Ishikawa (cell line): ENCODE results near the gene COG3.

Source experiments
- CEBPB ChIP-seq: IDR thresholded peaks from 2 replicates; pipeline ENCODE4 v1.6.1; 2012
- CREB1 ChIP-seq: IDR thresholded peaks from 2 replicates; pipeline ENCODE4 v1.6.1; 2012; ENCODE audit warnings: low read depth
- EGR1 ChIP-seq: IDR thresholded peaks from 2 replicates; pipeline ENCODE4 v1.6.1; 2012
- EP300 ChIP-seq: IDR thresholded peaks from 2 replicates; pipeline ENCODE4 v1.6.1; 2012; ENCODE audit warnings: borderline replicate concordance
- FOXM1 ChIP-seq: IDR thresholded peaks from 2 replicates; pipeline ENCODE4 v1.6.1; 2012; ENCODE audit warnings: low read depth, borderline replicate concordance
- MAX ChIP-seq: IDR thresholded peaks from 2 replicates; pipeline ENCODE4 v1.6.1; 2012
- NFIC ChIP-seq: IDR thresholded peaks from 2 replicates; pipeline ENCODE4 v1.6.1; 2012
- RAD21 ChIP-seq: IDR thresholded peaks from 2 replicates; pipeline ENCODE4 v1.6.1; 2012; ENCODE audit warnings: low read depth
- REST ChIP-seq: IDR thresholded peaks from 2 replicates; pipeline ENCODE4 v1.6.1; 2012; ENCODE audit warnings: low read depth, mild to moderate bottlenecking
- TAF1 ChIP-seq: IDR thresholded peaks from 2 replicates; pipeline ENCODE4 v1.6.1; 2012; ENCODE audit warnings: low read depth, mild to moderate bottlenecking
- TCF12 ChIP-seq: IDR thresholded peaks from 2 replicates; pipeline ENCODE4 v1.6.1; 2012; ENCODE audit warnings: low read depth
- TEAD4 ChIP-seq: IDR thresholded peaks from 2 replicates; pipeline ENCODE4 v1.6.1; 2012
- USF1 ChIP-seq: IDR thresholded peaks from 2 replicates; pipeline ENCODE4 v1.6.1; 2012
- YY1 ChIP-seq: IDR thresholded peaks from 2 replicates; pipeline ENCODE4 v1.6.1; 2012; ENCODE audit warnings: low read depth
- ZBTB7A ChIP-seq: IDR thresholded peaks from 2 replicates; pipeline ENCODE4 v1.6.1; 2012; ENCODE audit warnings: low read depth

COG3 gene

GRCh38 chr13:45540195-45540594 lies 75.5 kb downstream of the COG3 start:
- no peak for TF ChIP-seq USF1
- TF ChIP-seq FOXM1 = no peak

GRCh38 chr13:45540864-45541263 lies 76.1 kb downstream of the COG3 start:
- no peak for TF ChIP-seq NFIC
- TF ChIP-seq TEAD4 = no peak
- no peak for TF ChIP-seq CEBPB
- no peak for TF ChIP-seq TCF12
- TF ChIP-seq YY1 = no peak

DNA sequence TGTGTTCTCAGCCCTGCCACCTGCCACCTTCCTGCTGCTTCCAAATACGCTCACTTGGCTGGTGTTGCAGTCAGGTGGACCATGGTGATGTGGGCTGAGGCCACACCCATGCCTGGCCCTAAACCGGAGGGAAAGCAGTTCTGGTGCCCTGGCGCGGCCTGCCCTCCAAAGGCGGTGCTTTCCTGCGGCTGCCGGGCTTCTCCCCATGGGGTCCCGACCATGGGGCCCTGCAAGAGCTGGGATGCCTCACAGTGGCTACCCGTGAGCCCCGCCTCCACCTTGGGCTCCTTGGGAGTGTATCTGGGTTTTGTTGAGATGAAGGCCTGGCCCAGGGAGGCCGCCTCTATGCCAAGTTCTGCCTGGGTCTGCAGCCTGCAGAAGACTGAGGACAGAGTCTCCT lies 77.1 kb downstream of the COG3 start:
- TF ChIP-seq ZBTB7A = no peak
- no peak for TF ChIP-seq MAX
- TF ChIP-seq REST = no peak
- TF ChIP-seq USF1 = no peak
- TF ChIP-seq RAD21 = no peak
- no peak for TF ChIP-seq CEBPB
- no peak for TF ChIP-seq CREB1
- TF ChIP-seq TCF12 = no peak
- no peak for TF ChIP-seq EGR1
- no peak for TF ChIP-seq EP300
- no peak for TF ChIP-seq FOXM1
- no peak for TF ChIP-seq YY1
- TF ChIP-seq TAF1 = no peak
- no peak for TF ChIP-seq NFIC
- no peak for TF ChIP-seq TEAD4

- TF ChIP-seq YY1 (no peak), RAD21 (no peak), ZBTB7A (no peak), USF1 (no peak), CEBPB (no peak), TEAD4 (no peak), TAF1 (no peak), MAX (no peak), REST (no peak), NFIC (no peak), CREB1 (no peak), EGR1 (no peak), EP300 (no peak), FOXM1 (no peak), TCF12 (no peak)
Measured at GRCh38 chr13:45542391-45542790, 77.7 kb downstream of the COG3 start.

DNA sequence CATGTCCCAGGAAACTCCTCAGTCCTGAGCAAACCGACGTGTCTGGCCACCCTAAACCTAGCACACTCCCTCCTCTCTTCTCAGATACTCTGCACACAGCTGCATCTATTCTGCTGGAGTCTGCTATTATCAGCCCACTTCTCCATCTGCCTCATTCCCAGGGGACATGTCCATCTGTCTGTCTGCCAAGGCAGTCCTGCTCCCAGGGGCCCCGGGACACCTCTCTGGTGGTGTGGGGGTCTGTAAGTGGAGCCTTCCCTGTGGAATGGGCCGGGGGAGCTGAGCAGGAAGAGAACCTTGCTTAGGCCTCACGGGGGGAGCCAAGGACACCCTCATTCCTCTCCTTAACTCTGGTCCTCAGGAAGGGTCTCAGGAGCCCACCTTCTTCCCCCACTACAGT lies 78.1 kb downstream of the COG3 start:
- no peak for TF ChIP-seq TAF1
- TF ChIP-seq RAD21 = no peak
- TF ChIP-seq NFIC = no peak
- TF ChIP-seq TEAD4 = no peak
- no peak for TF ChIP-seq EGR1
- TF ChIP-seq FOXM1 = no peak
- TF ChIP-seq REST = no peak
- TF ChIP-seq ZBTB7A = no peak
- TF ChIP-seq EP300 = no peak
- no peak for TF ChIP-seq YY1
- no peak for TF ChIP-seq CREB1
